Raji (cell line): ENCODE data around the gene CACNA1S.

Experiments used
- POLR2A ChIP-seq: IDR thresholded peaks from 2 replicates; pipeline ENCODE4 v1.6.1; 2011; ENCODE audit warnings: low read depth, low read length, control low read depth; ENCODE audit not compliant: insufficient read depth

The CACNA1S gene

DNA sequence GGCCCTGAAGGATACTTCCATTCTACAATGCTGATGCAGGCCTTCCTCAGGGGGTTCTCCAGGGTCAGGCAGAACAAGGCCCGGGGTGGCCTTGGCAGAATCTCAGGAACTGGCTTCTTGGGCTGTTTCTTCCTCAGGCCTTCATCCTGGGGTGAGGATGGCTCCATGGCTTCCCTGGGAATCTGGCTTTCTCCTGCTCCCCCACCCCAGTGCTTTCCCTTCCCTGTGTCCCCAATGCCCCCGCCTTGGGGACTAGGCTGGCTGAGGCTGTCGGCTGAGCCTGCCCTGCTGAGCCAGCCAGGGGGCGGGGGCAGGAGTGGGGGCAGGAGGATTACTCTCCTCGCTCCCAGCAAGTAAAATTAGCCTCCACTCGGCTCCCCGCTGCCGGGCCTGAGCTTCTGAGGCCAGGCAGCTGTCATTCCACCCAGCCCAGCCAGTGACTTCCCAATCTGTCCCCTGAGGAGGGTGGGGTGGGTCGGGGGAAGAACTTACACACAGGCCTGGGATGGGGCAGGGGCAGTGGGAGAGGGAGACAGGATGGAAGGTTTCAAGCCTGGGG, at the start of gene CACNA1S:
Gene CACNA1S, minus strand, starts transcription at position 254 of the 559 bp plus-strand sequence. Its CDS starts 87 bp downstream, at position 167.
- TF ChIP-seq POLR2A = no peak

GRCh38 chr1:201157949-201158348, 45.7 kb upstream of the CACNA1S start:
- TF ChIP-seq POLR2A = no peak

- TF ChIP-seq POLR2A = no peak
Measured at GRCh38 chr1:201156819-201157218, 44.6 kb upstream of the CACNA1S start.

DNA sequence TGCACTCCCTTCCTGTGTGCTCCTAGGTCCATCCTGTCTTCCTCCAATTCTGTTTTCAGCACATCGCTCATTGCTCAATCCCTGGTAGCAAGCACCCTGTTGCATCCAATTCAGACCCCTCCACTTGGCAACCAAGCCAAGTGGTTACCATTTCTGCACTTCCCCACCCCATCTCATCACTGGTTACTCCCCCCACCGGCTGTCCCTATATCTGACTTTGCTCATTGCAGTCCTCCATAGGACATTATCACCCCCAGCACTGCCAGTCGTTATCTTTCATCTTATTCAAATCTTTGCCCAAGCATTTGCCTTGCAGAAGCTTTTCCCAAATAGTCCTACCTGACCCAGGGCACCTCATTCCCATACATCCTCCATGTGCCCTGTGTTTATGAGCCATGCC, 44.1 kb upstream of the CACNA1S start:
- TF ChIP-seq POLR2A = no peak

- TF ChIP-seq POLR2A = no peak
Measured at GRCh38 chr1:201155354-201155753, 43.1 kb upstream of the CACNA1S start.

DNA sequence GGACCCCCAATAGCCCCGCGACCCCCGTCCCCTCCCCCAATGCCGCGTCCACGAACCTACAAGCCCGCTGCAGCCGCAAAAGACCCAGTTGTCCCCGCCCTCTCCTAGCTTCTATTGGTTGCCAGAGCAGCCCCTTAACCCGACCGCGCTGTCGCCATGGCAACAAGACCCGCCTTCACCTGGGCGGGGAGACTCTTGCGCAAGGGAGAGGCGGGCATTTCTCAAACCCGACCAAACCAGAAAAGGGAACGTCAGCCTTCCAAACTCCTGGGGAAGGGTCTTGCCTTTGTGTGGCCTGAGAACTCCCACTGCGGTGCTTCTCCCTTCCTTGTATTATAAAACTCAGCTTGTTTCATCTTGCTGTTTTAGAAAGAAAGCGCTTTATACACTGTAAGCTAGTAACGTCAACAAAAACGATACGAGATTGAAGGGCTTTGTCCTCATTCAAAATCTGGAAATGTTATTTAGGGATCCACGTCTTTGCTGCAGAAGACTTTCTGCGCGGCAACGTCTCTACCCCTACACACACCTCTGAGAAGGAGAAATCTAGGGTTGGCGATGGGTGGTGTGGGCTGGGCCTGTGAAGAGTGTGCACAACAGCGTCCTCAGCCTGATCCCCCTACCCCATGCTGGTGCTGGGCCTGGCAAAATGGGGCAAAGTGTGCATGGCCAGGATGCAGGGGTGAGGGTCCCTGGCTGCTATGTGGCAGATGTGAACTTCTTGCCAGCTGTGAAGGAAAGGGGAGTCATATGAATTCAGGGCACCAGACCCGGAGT, 42.4 kb upstream of the CACNA1S start, which contains the start of gene TMEM9:
Gene TMEM9, minus strand, starts transcription at position 86 of the 777 bp plus-strand sequence. CDS start 551 bp downstream, outside the sequence.
- peak; percentile 39; the same call in 1 of the 2 replicates for TF ChIP-seq POLR2A

DNA sequence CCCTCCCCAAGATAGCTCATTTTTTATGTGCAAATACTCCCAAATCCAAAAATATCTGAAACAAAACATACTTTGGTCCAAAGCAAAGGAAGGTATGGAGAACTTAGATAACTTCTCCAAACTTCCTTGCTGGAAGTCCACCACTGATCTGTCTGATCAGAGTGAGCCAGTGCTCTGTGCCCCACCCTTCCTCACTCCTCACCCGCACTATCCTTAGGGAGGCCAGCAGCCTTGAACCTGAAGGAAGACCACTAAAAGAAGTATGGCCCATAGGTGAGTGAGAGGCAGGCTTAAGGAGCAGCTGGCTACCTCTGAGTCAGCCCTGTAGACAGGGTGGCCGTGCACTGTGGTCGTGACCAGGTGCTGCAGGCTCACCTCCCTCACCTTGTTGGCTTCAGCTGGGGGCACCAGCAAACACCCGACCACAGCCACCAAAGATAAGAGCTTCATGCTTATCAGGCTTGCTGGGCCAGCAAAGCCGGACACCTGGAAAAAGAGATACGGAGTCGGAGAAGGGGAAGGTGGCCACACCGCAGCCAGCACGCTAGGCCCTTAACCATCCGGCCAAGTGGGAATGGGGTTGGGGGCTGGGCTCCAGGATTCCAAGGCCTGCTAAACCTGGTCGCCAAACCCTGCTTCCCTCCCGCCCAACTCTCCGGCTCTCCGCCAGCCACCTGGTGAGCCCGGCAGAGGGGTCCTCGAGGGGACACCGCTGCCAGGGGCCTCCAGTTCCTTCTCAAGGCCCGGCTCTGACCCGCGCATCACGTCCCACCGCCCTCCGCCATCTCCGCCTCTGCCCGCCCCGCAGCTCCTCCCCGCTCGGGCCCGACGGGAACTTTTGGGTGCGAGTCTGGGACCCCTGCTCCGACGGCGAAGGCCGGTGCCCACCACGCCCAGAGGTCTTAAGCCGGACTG, 41.5 kb upstream of the CACNA1S start:
- TF ChIP-seq POLR2A = peak; percentile 48

DNA sequence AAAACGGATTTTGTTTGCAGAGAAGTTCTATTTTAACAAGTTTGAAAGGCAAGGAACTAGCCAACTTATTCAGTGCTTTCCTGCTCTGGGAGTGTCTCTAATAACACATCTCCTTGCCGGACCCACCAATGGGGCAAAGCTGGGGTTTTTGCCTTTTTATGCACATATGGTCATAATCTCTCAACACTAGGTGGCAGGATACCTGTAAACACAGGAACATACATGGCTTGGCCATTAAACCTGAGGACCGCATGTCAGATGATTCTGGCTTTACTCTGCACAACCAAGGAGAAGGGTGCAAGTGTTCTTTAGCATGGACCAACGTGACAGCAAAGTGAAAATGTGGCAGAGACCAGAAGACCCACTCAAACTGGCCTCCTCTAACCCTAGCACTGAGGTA, 37.2 kb upstream of the CACNA1S start:
- TF ChIP-seq POLR2A = no peak

GRCh38 chr1:201147396-201148015, 35.3 kb upstream of the CACNA1S start:
- no peak for TF ChIP-seq POLR2A

DNA sequence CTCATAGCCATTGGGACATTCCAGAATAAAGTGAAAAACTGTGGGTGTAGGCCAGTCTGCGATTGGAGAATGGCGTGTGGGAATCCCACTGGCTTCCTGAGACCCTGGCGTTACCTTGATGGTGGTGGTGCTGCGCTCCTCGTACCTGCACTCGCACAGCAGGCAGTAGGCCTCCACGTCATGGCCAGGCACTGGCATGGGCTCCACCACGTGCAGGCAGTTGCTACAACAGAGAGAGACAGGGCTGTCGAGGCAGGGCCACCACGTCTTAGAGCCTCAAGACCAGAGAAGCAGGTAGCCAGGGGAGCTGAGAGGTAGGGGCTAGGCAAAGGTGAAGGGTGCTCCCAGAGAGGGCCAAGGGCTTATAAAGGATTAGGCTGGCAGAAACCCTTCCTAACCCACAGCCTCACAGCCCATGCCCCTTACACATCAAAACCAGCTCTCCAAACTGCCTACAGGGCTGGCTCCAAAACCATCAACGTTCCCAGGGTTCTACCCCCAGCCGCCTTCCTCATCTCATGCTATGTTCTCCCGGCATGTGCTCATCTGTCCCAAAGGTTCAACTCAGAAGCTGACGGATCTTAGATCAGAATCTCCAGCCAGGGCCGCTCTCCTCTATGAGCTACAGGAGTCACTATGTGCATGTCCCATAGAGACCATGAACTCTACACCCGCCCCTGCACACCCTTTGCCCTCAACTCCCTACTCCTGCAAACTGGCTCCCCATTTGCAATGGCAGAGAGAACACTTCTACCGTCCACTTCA, 34.6 kb upstream of the CACNA1S start:
- TF ChIP-seq POLR2A = no peak

- TF ChIP-seq POLR2A = no peak
Measured at GRCh38 chr1:201145816-201146215, 33.6 kb upstream of the CACNA1S start.

DNA sequence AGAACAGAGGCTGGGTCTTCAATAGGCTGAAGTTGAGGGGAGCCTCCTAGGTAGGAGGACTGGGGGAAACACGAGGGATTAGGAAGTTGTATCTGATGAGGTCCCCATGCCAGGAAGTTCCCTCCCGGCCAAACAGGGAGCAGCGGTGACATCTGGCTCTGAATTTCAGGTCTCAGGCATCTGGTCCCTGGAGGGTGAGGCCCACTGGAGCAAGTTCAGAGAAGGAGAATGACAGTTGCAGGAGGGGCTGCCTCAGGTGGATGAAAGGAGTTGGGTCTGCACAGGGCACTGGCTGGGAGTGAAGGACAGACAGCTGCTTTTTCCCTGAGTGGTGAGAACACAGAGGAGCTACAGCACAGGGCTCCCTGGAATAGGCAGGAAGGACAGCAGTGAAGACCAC, 32.9 kb upstream of the CACNA1S start:
- no peak for TF ChIP-seq POLR2A

DNA sequence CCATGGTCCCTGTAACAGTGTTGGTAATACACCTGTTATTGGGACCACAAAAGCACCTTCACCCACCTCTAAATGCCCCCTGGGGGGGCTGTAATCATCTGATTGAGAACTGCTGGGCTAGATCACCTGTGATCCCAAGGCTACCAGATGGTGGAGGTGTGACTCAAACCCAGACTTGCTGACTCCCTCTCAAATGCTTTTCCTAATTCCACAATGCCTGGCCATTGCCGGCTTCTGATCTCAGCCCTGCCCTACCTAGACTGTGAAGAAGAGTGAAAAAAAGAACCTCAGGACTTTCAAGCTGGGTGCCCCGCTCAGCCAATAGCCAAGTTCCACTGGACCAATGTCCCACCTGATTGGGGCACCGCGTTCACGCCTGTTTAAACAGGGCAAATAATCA, 32.5 kb upstream of the CACNA1S start:
- no peak for TF ChIP-seq POLR2A
